Renal cortical epithelial cell (primary cell): Measurements from ENCODE around the gene CAD. TPM values are rescaled to one million over a fixed set of nuclear protein-coding genes. Genes with fewer than 3 reads are reported as not detected.

Experiments
- DNase-seq: peaks from one replicate; pipeline ENCODE4 v3.0.0-alpha.2; 2011; ENCODE audit warnings: low read depth
- total RNA-seq: library from RNA; depleted of rRNA; stranded (reverse); fragments of >200 nt; gene quantifications from 2 replicates; pipeline ENCODE4 v1.2.3, GENCODE V29; 2014

The CAD gene
- total RNA-seq, 1 donor from 2014 or later, result 53.5 TPM

GRCh38 chr2:27281442-27281841, 64.3 kb downstream of the CAD start:
- no peak for DNase-seq

- no peak for DNase-seq
These were observed 64.8 kb downstream of the CAD start, which contains the start of gene TRIM54 for GRCh38 chr2:27281855-27282559. Gene TRIM54 (plus strand): TSS chr2:27282429. CDS start chr2:27282732, 303 bp downstream.

- no peak for DNase-seq
These were observed 65.7 kb downstream of the CAD start for GRCh38 chr2:27282892-27283291.

GRCh38 chr2:27284996-27285395, 67.8 kb downstream of the CAD start:
- no peak for DNase-seq

GRCh38 chr2:27285481-27285880, 68.3 kb downstream of the CAD start:
- no peak for DNase-seq

GRCh38 chr2:27288610-27289009, 71.4 kb downstream of the CAD start:
- no peak for DNase-seq

GRCh38 chr2:27290549-27290948, 73.4 kb downstream of the CAD start:
- DNase-seq, result no peak

GRCh38 chr2:27291865-27292264, 74.7 kb downstream of the CAD start:
- peak; percentile 12 for DNase-seq

Other genes with a start within 250 kb of the CAD start
- 1.6 and 6.5 TPM in 2 replicates for gene MAPRE3, start 246.7 kb upstream of the CAD start, total RNA-seq
- gene TMEM214, start 184.4 kb upstream of the CAD start, total RNA-seq, result 16.8 and 29.3 TPM in 2 replicates
- gene AGBL5, start 165.7 kb upstream of the CAD start, total RNA-seq, result 23.6 and 35.0 TPM in 2 replicates
- 302 and 423 TPM in 2 replicates for gene OST4, start 145.7 kb upstream of the CAD start, total RNA-seq
- 0.30 and 0.69 TPM in 2 replicates for gene EMILIN1, start 138.8 kb upstream of the CAD start, total RNA-seq
- gene KHK, start 130.6 kb upstream of the CAD start, total RNA-seq, result 1.1 and 3.0 TPM in 2 replicates
- 0.20 and 1.6 TPM in 2 replicates for gene CGREF1, start 98.2 kb upstream of the CAD start, total RNA-seq
- 0.10 TPM in 1 of 2 replicates, not detected in the other for gene ABHD1, start 93.6 kb upstream of the CAD start, total RNA-seq
- 37.5 and 53.0 TPM in 2 replicates for gene PREB, start 82.7 kb upstream of the CAD start, total RNA-seq
- gene PRR30, start 78.0 kb upstream of the CAD start, total RNA-seq, result not detected in 2 replicates
- not detected in 2 replicates for gene TCF23, start 68.4 kb upstream of the CAD start, total RNA-seq
- gene ATRAID, start 5.3 kb upstream of the CAD start, total RNA-seq, result 101 and 131 TPM in 2 replicates
- 29.3 and 36.8 TPM in 2 replicates for gene SLC5A6, start 5.1 kb upstream of the CAD start, total RNA-seq
- 0.10 TPM in 1 of 2 replicates, not detected in the other for gene SLC30A3, start 45.7 kb downstream of the CAD start, total RNA-seq
- gene DNAJC5G, start 58.1 kb downstream of the CAD start, total RNA-seq, result not detected in 2 replicates
- 0.17 TPM in 1 of 2 replicates, not detected in the other for gene TRIM54, start 65.1 kb downstream of the CAD start, total RNA-seq
- gene UCN, start 91.1 kb downstream of the CAD start, total RNA-seq, result 0.70 TPM in 1 of 2 replicates, not detected in the other
- 30.0 and 42.6 TPM in 2 replicates for gene MPV17, start 105.7 kb downstream of the CAD start, total RNA-seq
- gene GTF3C2, start 139.4 kb downstream of the CAD start, total RNA-seq, result 32.1 and 40.2 TPM in 2 replicates
- 26.9 and 27.8 TPM in 2 replicates for gene EIF2B4, start 153.0 kb downstream of the CAD start, total RNA-seq
- 94.9 and 125 TPM in 2 replicates for gene SNX17, start 153.2 kb downstream of the CAD start, total RNA-seq
- gene ZNF513, start 163.4 kb downstream of the CAD start, total RNA-seq, result 9.2 and 11.3 TPM in 2 replicates
- gene PPM1G, start 192.2 kb downstream of the CAD start, total RNA-seq, result 113 and 119 TPM in 2 replicates
- gene NRBP1, start 211.3 kb downstream of the CAD start, total RNA-seq, result 117 and 126 TPM in 2 replicates
- gene KRTCAP3, start 225.0 kb downstream of the CAD start, total RNA-seq, result 0.85 and 3.5 TPM in 2 replicates